Peyer's patch (tissue), 4 donors: Measurements from ENCODE around the gene SLC1A5.

Experiments
- POLR2A ChIP-seq, 2 donors: fragments of 450-650 bp; IDR thresholded peaks; one replicate each; pipeline ENCODE4 v1.5.1; 2017; ENCODE audit warnings: antibody characterized with exemption in 2 of 2, mild to moderate bottlenecking in 2 of 2, moderate library complexity in 2 of 2
- TF ChIP-seq, protein P1 (sequence below), 6 experiments: fragments of 450-650 bp in 4 of 6; fragments of 200-600 bp in 2 of 6; sonication (generic) in 1 of 6; IDR thresholded peaks; one replicate each; pipeline ENCODE4 v1.5.1; 2017 to 2019; ENCODE audit warnings: antibody characterized with exemption in 6 of 6, mild to moderate bottlenecking in 3 of 6, moderate library complexity in 1 of 6

DNA sequence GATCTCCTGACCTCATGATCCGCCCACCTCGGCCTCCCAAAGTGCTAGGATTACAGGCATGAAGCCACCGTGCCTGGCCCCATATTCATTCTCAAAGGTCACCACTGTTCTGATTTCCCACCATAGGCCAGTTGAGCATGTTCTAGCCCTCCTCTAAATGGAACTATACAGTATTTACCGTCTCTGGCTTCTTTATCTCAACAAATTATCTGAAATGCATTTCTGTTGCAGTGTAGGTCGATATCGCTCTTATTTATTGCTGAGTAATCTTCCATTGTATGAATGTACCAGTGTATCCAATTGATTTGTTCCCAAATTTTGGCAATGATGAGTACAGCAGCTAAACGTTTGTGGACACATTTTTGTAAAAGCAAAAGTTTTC is 15.4 kb downstream of the SLC1A5 start:
- TF ChIP-seq, protein P1, sequence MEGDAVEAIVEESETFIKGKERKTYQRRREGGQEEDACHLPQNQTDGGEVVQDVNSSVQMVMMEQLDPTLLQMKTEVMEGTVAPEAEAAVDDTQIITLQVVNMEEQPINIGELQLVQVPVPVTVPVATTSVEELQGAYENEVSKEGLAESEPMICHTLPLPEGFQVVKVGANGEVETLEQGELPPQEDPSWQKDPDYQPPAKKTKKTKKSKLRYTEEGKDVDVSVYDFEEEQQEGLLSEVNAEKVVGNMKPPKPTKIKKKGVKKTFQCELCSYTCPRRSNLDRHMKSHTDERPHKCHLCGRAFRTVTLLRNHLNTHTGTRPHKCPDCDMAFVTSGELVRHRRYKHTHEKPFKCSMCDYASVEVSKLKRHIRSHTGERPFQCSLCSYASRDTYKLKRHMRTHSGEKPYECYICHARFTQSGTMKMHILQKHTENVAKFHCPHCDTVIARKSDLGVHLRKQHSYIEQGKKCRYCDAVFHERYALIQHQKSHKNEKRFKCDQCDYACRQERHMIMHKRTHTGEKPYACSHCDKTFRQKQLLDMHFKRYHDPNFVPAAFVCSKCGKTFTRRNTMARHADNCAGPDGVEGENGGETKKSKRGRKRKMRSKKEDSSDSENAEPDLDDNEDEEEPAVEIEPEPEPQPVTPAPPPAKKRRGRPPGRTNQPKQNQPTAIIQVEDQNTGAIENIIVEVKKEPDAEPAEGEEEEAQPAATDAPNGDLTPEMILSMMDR (IDR thresholded peaks at IDR 0.05): no peak
- TF ChIP-seq POLR2A (IDR thresholded peaks at IDR 0.05): no peak
